ENCODE measurements around the gene HFM1.

HFM1 gene

GRCh38 chr1:91345395-91346005 lies 59.1 kb downstream of the HFM1 start:
- no peak for DNase-seq (ENCODE audit: low read depth)
- no peak overlapping the region for H3K4me3 ChIP-seq (ENCODE audit: low read depth, low read length)
- TF ChIP-seq MYC (IDR thresholded peaks at IDR 0.05; ENCODE audit: low read depth, low read length) (no peak), CTCF (IDR thresholded peaks at IDR 0.05; ENCODE audit: low read depth, low read length) (no peak)
- TF ChIP-seq, protein P1, sequence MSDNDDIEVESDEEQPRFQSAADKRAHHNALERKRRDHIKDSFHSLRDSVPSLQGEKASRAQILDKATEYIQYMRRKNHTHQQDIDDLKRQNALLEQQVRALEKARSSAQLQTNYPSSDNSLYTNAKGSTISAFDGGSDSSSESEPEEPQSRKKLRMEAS (IDR thresholded peaks at IDR 0.05; ENCODE audit: low read depth, low read length), result no peak

- TF ChIP-seq MYC (IDR thresholded peaks at IDR 0.05; ENCODE audit: low read depth, low read length) (no peak), CTCF (IDR thresholded peaks at IDR 0.05; ENCODE audit: low read depth, low read length) (no peak), POLR2A (IDR thresholded peaks at IDR 0.05; ENCODE audit: extremely low read depth, insufficient read length) (no peak)
- TF ChIP-seq, protein P1 (IDR thresholded peaks at IDR 0.05; ENCODE audit: low read depth, low read length), result no peak
- DNase-seq (ENCODE audit: low read depth), result no peak
- H3K4me3 ChIP-seq (ENCODE audit: low read depth, low read length), result no peak overlapping the region
Measured at GRCh38 chr1:91338501-91338900, 66.1 kb downstream of the HFM1 start.

DNA sequence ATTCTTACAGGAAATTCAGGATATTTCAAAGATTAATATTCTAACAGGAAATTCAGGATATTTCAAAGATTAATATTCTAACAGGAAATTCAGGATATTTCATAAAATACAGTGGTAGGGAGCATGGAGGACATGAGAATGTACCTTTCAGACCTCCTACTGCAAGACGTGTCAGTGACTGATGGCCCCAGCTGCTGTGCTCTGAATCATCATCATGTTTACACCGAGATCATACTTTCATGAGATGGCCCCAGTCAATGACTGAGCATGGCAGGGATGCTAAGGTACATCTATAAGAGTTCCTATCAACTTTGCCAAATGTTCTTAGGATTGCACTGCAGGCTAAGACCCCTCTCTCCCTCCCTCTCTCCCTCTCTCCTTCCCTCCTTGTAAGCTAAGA lies 69.0 kb downstream of the HFM1 start:
- no peak for DNase-seq (ENCODE audit: low read depth)
- no peak for TF ChIP-seq MYC (IDR thresholded peaks at IDR 0.05; ENCODE audit: low read depth, low read length)
- TF ChIP-seq, protein P1 (IDR thresholded peaks at IDR 0.05; ENCODE audit: low read depth, low read length), result no peak
- no peak for TF ChIP-seq POLR2A (IDR thresholded peaks at IDR 0.05; ENCODE audit: extremely low read depth, insufficient read length)
- no peak for TF ChIP-seq CTCF (IDR thresholded peaks at IDR 0.05; ENCODE audit: low read depth, low read length)
- no peak overlapping the region for H3K4me3 ChIP-seq (ENCODE audit: low read depth, low read length)

GRCh38 chr1:91334856-91335255 lies 69.8 kb downstream of the HFM1 start:
- TF ChIP-seq, protein P1 (IDR thresholded peaks at IDR 0.05; ENCODE audit: low read depth, low read length), result no peak
- no peak for TF ChIP-seq POLR2A (IDR thresholded peaks at IDR 0.05; ENCODE audit: extremely low read depth, insufficient read length)
- no peak for TF ChIP-seq CTCF (IDR thresholded peaks at IDR 0.05; ENCODE audit: low read depth, low read length)
- no peak for TF ChIP-seq MYC (IDR thresholded peaks at IDR 0.05; ENCODE audit: low read depth, low read length)
- DNase-seq (ENCODE audit: low read depth), result no peak

DNA sequence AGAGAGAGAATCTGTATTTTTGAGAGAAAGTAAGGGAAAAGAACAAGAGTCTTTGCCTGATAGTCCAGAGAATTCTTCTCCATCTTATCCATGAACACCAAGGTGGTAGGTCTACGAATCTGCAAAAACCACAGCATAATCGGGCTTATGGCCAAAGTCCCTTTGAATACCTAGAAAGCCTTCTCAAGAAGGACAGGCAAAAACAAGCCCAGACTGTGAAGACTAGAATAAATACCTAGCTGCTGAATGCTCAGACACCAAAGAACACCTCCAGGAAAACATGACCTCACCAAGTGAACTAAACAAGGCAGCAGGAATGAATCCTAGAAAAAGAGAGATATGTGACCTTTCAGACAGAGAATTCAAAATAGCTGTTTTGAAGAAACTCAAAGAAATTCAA lies 79.2 kb downstream of the HFM1 start:
- no peak overlapping the region for H3K4me3 ChIP-seq (ENCODE audit: low read depth, low read length)
- no peak for TF ChIP-seq MYC (IDR thresholded peaks at IDR 0.05; ENCODE audit: low read depth, low read length)
- TF ChIP-seq, protein P1 (IDR thresholded peaks at IDR 0.05; ENCODE audit: low read depth, low read length), result no peak
- TF ChIP-seq CTCF (IDR thresholded peaks at IDR 0.05; ENCODE audit: low read depth, low read length), result no peak
- DNase-seq (ENCODE audit: low read depth), result no peak

More at GRCh38 chr1:91334856-91335255, 69.8 kb downstream of the HFM1 start:
- H3K4me3 ChIP-seq (ENCODE audit: low read depth, low read length), result no peak overlapping the region
